Upper lobe of left lung (tissue), 4 donors: ENCODE data around the gene C4orf50.

Experiments used
- CTCF ChIP-seq, 6 experiments: fragments of 450-650 bp in 4 of 6; fragments of 200-600 bp in 2 of 6; sonication (generic) in 2 of 6; IDR thresholded peaks; one replicate each; pipeline ENCODE4 v1.5.1; 2016 to 2019; ENCODE audit warnings: antibody characterized with exemption in 6 of 6
- EP300 ChIP-seq, 4 donors: sonication (generic); formaldehyde crosslinking; IDR thresholded peaks; one replicate each; pipeline ENCODE4 v1.5.1; 2017; ENCODE audit warnings: antibody characterized with exemption in 4 of 4, control low read depth in 2 of 4
- POLR2A ChIP-seq, 4 donors: fragments of 450-650 bp; IDR thresholded peaks; one replicate each; pipeline ENCODE4 v1.5.1; 2016 to 2017; ENCODE audit warnings: antibody characterized with exemption in 4 of 4, mild to moderate bottlenecking in 2 of 4
- POLR2AphosphoS5 ChIP-seq, 2 donors: sonication (generic); formaldehyde crosslinking; IDR thresholded peaks; one replicate each; pipeline ENCODE4 v1.5.1; 2017; ENCODE audit warnings: antibody characterized with exemption in 2 of 2

- TF ChIP-seq POLR2AphosphoS5 (IDR thresholded peaks at IDR 0.05) = no peak
- no peak for TF ChIP-seq CTCF (IDR thresholded peaks at IDR 0.05)
- no peak for TF ChIP-seq POLR2A (IDR thresholded peaks at IDR 0.05)
- no peak for TF ChIP-seq EP300 (IDR thresholded peaks at IDR 0.05)
Measured at GRCh38 chr4:6012200-6012599, 6.0 kb downstream of the C4orf50 start.
